ENCODE data around the gene BFAR.
"Not testable (repeated sequence)": the region's sequence is repeated elsewhere in the genome, so short reads cannot be mapped to it uniquely, and the experiment has no call there.

BFAR gene

DNA sequence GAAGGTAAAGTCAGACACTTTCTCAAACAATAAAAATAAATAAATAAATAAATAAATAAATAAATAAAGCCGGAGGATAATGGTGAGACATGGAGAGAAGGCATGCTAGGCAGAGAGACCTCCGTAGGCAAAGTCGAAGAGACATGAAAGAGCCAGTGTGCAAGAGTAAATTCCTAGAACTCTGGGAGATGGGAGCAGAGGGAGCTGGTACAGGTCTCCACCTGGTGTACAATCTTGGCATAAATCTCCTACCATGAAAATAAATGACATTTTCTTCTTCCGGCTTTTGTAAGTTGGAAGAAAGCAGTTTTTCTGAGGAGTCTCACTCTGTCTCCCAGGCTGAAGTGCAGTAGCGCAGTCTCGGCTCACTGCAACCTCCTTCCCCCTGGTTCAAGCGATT lies 69.1 kb downstream of the BFAR start:
- not testable (repeated sequence) for DNase-seq (ENCODE audit: low read depth)

DNA sequence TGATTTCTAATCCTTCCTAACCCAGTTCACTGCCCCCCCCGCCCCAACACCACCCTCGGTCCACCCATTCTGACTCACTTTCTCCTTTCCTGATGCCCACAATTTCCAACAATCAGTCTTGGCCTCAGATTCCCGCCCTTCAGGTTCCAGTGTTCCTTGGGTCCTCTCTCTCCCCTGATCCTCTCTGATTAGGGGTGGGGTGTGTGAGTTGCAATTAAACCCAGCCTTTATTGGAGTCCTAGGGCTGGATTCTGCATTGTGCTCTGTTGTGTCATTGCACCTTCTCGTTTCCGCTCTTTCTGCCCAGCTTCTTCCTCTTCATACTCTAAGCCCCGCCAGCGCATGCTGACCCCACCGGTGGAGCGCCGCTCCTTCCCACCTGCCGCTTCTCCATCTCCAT lies 69.9 kb downstream of the BFAR start:
- DNase-seq (ENCODE audit: low read depth): not testable (repeated sequence)

DNA sequence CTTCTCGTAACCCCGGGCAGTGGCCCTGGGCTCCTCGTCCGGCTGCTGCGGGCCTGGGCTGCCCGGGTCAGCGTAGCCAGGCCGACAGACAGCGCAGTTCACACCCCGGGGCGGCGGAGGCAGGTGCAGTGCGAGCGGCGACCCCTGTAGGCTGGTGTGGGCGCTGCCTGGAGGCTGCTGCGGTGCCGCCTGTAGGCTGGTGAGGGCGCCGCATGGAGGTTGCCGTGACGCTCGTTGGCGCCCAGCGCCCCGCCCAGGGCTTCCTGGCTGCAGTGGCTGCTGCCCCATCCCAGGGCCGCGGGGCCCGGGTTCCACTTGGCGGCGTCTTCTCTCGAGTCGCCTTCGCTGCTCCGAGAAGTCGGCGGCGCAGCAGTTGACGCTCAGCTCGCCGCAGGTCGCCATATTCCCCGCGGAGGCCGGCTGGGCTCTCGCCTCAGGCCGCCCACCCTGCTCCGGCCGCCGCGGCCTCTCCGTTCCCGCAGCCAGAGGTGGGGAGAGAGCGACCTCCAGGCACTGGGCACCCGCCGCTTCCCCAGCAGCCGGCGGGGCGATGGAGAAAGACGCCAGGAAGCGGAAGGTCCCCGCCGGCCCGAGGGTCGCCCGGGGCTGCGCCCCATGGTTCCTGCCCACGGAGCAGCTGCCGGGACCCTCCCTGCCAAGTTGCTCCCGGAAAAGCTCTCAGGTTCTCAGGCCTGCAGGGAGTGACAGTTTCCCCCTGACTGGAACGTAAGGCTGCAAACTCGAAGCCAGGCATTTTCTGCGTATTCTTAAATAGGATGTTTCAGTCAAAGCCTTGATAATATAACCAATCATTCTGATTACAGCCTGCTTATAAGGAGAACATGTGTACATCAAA lies 70.6 kb downstream of the BFAR start, which contains the start of gene NPIPA3:
TSS of gene NPIPA3 (plus strand) at position 256 of the 856 bp plus-strand sequence. CDS start 5,533 bp downstream, outside the sequence.
- not testable (repeated sequence) for DNase-seq (ENCODE audit: low read depth)
